Activated CD8-positive, alpha-beta T cell treated with anti-CD3 and anti-CD28 coated beads for 36 hours (primary cell): ENCODE measurements around the gene EXO5. TPM values are rescaled to one million over a fixed set of nuclear protein-coding genes. Genes with fewer than 3 reads are reported as not detected.
"Not testable (repeated sequence)": the region's sequence is repeated elsewhere in the genome, so short reads cannot be mapped to it uniquely, and the experiment has no call there.

Experiments
- ATAC-seq: fragments of 200-7000 bp; cut with Tn5 transposase; one replicate; pipeline ENCODE4 v1.10.0; 2021; ENCODE audit warnings: mild to moderate bottlenecking, moderate library complexity
- CTCF ChIA-PET: fragments of 350-600 bp; sonication (Branson Sonifier 250); formaldehyde crosslinking; loops from one replicate; lab custom pipeline; 2021; ENCODE audit warnings: antibody characterized with exemption; lab: Charles Lee
- POLR2A ChIA-PET: fragments of 350-600 bp; sonication (Branson Sonifier 250); formaldehyde crosslinking; loops from one replicate; lab custom pipeline; 2021; ENCODE audit warnings: antibody characterized with exemption; lab: Charles Lee
- DNase-seq: peaks from one replicate; pipeline ENCODE4 v3.0.0-alpha.2; 2020
- H3K27ac Mint-ChIP-seq: one replicate; pipeline ENCODE4 v1.8.0; 2021; ENCODE audit warnings: mild to moderate bottlenecking, mixed read lengths
- H3K27me3 Mint-ChIP-seq: one replicate; pipeline ENCODE4 v1.8.0; 2021; ENCODE audit warnings: mixed read lengths
- H3K36me3 Mint-ChIP-seq: one replicate; pipeline ENCODE4 v1.8.0; 2021; ENCODE audit warnings: low read depth, mixed read lengths
- H3K4me1 Mint-ChIP-seq: one replicate; pipeline ENCODE4 v1.8.0; 2021; ENCODE audit warnings: low read depth, mixed read lengths
- H3K4me3 Mint-ChIP-seq: one replicate; pipeline ENCODE4 v1.8.0; 2021; ENCODE audit warnings: mild to moderate bottlenecking, moderate library complexity, mixed read lengths
- H3K9me3 Mint-ChIP-seq: one replicate; pipeline ENCODE4 v1.8.0; 2021; ENCODE audit warnings: mixed read lengths
- intact Hi-C: fragments of 100-400 bp; cut with micrococcal nuclease; formaldehyde crosslinking; loops from one replicate; pipeline ENCODE4 v1.10.0; 2022
- total RNA-seq, 2 experiments: library from RNA; stranded (reverse); gene quantifications; one replicate each; pipeline ENCODE4 v1.2.3, GENCODE V29; 2021
- TF ChIP-seq, protein P1 (sequence below): fragments of 200-600 bp; IDR thresholded peaks from one replicate; pipeline ENCODE4 v1.8.0; 2022; ENCODE audit warnings: antibody characterized with exemption, mild to moderate bottlenecking

The EXO5 gene
- total RNA-seq, 2 experiments from 2014 or later, result 8.7 to 10.2 TPM

DNA sequence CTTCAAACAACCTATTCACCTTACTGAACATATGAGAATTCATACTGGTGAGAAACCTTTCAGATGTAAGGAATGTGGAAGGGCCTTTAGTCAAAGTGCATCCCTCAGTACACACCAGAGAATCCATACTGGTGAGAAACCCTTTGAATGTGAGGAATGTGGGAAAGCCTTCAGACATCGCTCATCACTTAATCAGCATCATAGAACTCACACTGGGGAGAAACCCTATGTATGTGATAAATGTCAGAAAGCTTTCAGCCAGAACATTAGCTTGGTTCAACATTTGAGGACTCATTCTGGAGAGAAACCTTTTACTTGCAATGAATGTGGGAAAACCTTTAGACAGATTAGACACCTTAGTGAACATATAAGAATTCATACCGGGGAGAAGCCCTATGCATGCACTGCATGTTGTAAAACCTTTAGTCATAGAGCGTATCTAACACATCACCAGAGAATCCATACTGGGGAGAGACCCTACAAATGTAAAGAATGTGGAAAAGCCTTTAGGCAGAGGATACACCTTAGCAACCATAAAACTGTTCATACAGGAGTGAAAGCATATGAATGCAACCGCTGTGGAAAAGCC lies 13.2 kb upstream of the EXO5 start:
- peaks cover 63% of the 10 kb centered on the region for H3K9me3 Mint-ChIP-seq
- peaks cover 77% of the 10 kb centered on the region for H3K36me3 Mint-ChIP-seq
- peaks cover 2% of the 10 kb centered on the region for H3K4me1 Mint-ChIP-seq
- no peak for DNase-seq
- no peak overlapping the region for H3K4me3 Mint-ChIP-seq
- TF ChIP-seq, protein P1, sequence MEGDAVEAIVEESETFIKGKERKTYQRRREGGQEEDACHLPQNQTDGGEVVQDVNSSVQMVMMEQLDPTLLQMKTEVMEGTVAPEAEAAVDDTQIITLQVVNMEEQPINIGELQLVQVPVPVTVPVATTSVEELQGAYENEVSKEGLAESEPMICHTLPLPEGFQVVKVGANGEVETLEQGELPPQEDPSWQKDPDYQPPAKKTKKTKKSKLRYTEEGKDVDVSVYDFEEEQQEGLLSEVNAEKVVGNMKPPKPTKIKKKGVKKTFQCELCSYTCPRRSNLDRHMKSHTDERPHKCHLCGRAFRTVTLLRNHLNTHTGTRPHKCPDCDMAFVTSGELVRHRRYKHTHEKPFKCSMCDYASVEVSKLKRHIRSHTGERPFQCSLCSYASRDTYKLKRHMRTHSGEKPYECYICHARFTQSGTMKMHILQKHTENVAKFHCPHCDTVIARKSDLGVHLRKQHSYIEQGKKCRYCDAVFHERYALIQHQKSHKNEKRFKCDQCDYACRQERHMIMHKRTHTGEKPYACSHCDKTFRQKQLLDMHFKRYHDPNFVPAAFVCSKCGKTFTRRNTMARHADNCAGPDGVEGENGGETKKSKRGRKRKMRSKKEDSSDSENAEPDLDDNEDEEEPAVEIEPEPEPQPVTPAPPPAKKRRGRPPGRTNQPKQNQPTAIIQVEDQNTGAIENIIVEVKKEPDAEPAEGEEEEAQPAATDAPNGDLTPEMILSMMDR, result no peak
- ATAC-seq, result no peak
- POLR2A ChIA-PET, result no interaction called here
- no peak overlapping the region for H3K27ac Mint-ChIP-seq
- H3K27me3 Mint-ChIP-seq, result no peaks in the 10 kb centered on the region
- CTCF ChIA-PET, result no interaction called here
- intact Hi-C loops, result no loop called here

DNA sequence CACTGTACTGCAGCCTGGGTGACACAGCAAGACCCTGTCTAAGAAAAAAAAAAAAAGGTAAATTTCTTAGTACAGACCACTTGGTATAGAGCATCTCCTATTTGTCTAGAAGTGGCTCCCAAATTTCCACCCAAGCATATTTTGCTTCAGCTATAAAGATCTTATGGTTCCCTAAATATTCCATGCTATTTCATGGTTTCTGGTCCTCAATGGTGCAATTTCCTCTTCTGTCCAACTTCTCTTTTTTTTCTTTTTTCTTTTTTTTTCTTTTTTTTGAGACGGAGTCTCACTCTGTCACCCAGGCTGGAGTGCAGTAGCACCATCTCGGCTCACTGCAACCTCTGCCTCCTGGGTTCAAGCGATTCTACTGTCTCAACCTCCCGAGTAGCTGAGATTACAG lies 5.9 kb upstream of the EXO5 start:
- H3K27me3 Mint-ChIP-seq, H3K27ac Mint-ChIP-seq, ATAC-seq, H3K4me3 Mint-ChIP-seq, DNase-seq, H3K4me1 Mint-ChIP-seq: not testable (repeated sequence)
- ChIA-PET POLR2A (interaction anchor here (0.8 to 1.5 kb wide), 3 partner anchors 9 to 25 kb away, joined by 3 read pairs; no protein-coding TSS in a partner anchor), CTCF (interaction anchor here (0.9 kb wide), 1 partner anchor 30 kb away, joined by 4 read pairs; no protein-coding TSS in a partner anchor)
- Mint-ChIP-seq H3K9me3 (peaks cover 57% of the 10 kb centered on the region), H3K36me3 (peaks cover 69% of the 10 kb centered on the region)
- intact Hi-C loops, result loop anchor here (10.0 kb wide), 1 partner anchor 48 kb away; the partner anchor contains the start of gene ZFP69B

DNA sequence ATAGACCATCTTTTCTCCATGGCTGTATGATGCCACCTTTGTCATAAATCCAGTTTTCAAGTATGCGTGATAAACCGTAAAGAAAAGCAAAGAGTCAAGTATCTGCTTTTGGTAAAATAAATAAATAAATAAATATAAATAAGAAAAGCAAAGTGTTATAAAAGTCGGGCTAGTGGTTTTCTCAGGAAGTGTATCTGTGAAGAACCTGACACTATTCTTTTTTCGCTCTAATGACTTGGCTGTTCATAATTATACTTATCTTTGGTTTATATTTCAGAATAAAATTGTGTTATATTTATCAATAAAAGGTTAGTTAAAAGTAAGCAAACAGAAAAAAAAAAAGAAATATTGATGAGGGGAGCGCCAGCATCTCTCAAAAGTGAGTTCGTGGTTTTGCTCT lies 594 bp upstream of the EXO5 start:
- intact Hi-C loops, result loop anchor here (10.0 kb wide), 1 partner anchor 53 kb away; the partner anchor contains the start of gene ZFP69B
- DNase-seq, result no peak
- peak overlapping the region; percentile 90 for H3K27ac Mint-ChIP-seq
- POLR2A ChIA-PET, result interaction anchor here (0.7 to 2.1 kb wide), 15 partner anchors 8 to 192 kb away, joined by 3 to 16 read pairs (median 4); partner anchors contain the start of genes ZFP69B and ZNF684
- peaks cover 38% of the 10 kb centered on the region for H3K9me3 Mint-ChIP-seq
- peaks cover 15% of the 10 kb centered on the region for H3K4me1 Mint-ChIP-seq
- CTCF ChIA-PET, result interaction anchor here (1.1 to 1.3 kb wide), 2 partner anchors 25 to 136 kb away, joined by 3 to 5 read pairs; no protein-coding TSS in a partner anchor
- no peak for ATAC-seq
- H3K36me3 Mint-ChIP-seq, result peaks cover 64% of the 10 kb centered on the region
- no peaks in the 10 kb centered on the region for H3K27me3 Mint-ChIP-seq
- TF ChIP-seq, protein P1, result no peak
- H3K4me3 Mint-ChIP-seq, result peak overlapping the region; percentile 79

DNA sequence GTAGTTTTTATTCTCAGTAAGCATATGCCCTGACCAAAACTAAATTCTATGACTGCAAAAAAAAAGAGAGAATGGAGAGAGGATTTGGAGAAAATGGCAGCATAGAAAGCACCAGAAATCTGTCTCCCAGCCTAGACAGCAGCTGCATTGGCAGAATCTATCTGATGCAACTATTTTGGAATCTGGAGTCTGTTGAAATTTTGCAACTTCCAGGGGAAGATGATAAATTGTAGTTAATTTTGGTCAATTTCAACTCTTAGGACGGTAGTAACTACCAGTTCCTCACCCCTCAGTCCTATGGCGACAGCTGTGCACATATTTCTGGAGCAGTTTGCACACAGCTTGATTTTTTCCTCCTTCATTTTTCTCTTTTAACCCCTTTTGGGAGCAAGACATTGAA lies 10.9 kb downstream of the EXO5 start:
- ChIA-PET CTCF (interaction anchor here (1.7 kb wide), 1 partner anchor 13 kb away, joined by 5 read pairs; no protein-coding TSS in a partner anchor), POLR2A (interaction anchor here (0.7 kb wide), 1 partner anchor 82 kb away, joined by 4 read pairs; no protein-coding TSS in a partner anchor)
- peaks cover 29% of the 10 kb centered on the region for H3K36me3 Mint-ChIP-seq
- peaks cover 2% of the 10 kb centered on the region for H3K27me3 Mint-ChIP-seq
- intact Hi-C loops, result no loop called here
- no peak overlapping the region for H3K4me3 Mint-ChIP-seq
- no peak overlapping the region for H3K27ac Mint-ChIP-seq
- no peak for DNase-seq
- ATAC-seq, result no peak
- H3K9me3 Mint-ChIP-seq, result peaks cover 43% of the 10 kb centered on the region
- TF ChIP-seq, protein P1, result no peak
- H3K4me1 Mint-ChIP-seq, result no peaks in the 10 kb centered on the region

GRCh38 chr1:40530735-40531380 lies 22.3 kb downstream of the EXO5 start:
- TF ChIP-seq, protein P1, result no peak
- ATAC-seq, result peak; percentile 7
- H3K4me3 Mint-ChIP-seq, result peak overlapping the region; percentile 93

More at GRCh38 chr1:40530735-40531380, 22.3 kb downstream of the EXO5 start:
- DNase-seq, result no peak
- CTCF ChIA-PET, result interaction anchor here (1.1 to 2.9 kb wide), 5 partner anchors 27 to 422 kb away, joined by 3 to 23 read pairs (median 4); no protein-coding TSS in a partner anchor
- H3K27ac Mint-ChIP-seq, result peak overlapping the region; percentile 88
- H3K27me3 Mint-ChIP-seq, result peaks cover 9% of the 10 kb centered on the region
- POLR2A ChIA-PET, result interaction anchor here (0.9 to 1.6 kb wide), 2 partner anchors 23 to 449 kb away, joined by 3 to 5 read pairs; partner anchors contain the start of gene EXO5
- peaks cover 22% of the 10 kb centered on the region for H3K36me3 Mint-ChIP-seq
- intact Hi-C loops, result no loop called here
- H3K4me1 Mint-ChIP-seq, result peaks cover 14% of the 10 kb centered on the region
- peaks cover 6% of the 10 kb centered on the region for H3K9me3 Mint-ChIP-seq
